SU-DHL-6 (cell line): Measurements from ENCODE around the gene DHX58.
A peak's percentile ranks its signal among the peaks of the same experiment; 100 is the strongest.

ENCODE experiments used
- H2AFZ ChIP-seq: fragments of 200-600 bp; sonication (generic); 2 replicates; pipeline ENCODE4 v1.6.1; 2014; ENCODE audit warnings: low read depth, mild to moderate bottlenecking, moderate library complexity, mixed read lengths, antibody characterized with exemption, low read length; ENCODE audit not compliant: severe bottlenecking
- H3F3A ChIP-seq: fragments of 200-600 bp; shearing (Covaris generic); 2 replicates; pipeline ENCODE4 v1.6.0; 2016; ENCODE audit warnings: antibody characterized with exemption, mild to moderate bottlenecking; ENCODE audit not compliant: insufficient read depth
- H3K27ac ChIP-seq: fragments of 200-600 bp; sonication (generic); 2 replicates; pipeline ENCODE4 v1.5.1; 2016; ENCODE audit warnings: low read depth, mild to moderate bottlenecking, low read length, moderate library complexity, mixed read lengths
- H3K27me3 ChIP-seq: fragments of 200-600 bp; sonication (generic), shearing (Covaris generic); 2 replicates; pipeline ENCODE4 v1.6.0; 2014; ENCODE audit warnings: mild to moderate bottlenecking, low read length
- H3K36me3 ChIP-seq: fragments of 200-600 bp; sonication (generic); 2 replicates; pipeline ENCODE4 v1.6.1; 2014; ENCODE audit warnings: mild to moderate bottlenecking, low read length, mixed read lengths
- H3K4me2 ChIP-seq: fragments of 300-600, 200-600 bp; shearing (Covaris generic), sonication (generic); 2 replicates; pipeline ENCODE4 v1.6.0; 2014; ENCODE audit warnings: low read length, low read depth, mild to moderate bottlenecking; ENCODE audit not compliant: poor library complexity, severe bottlenecking
- H3K4me3 ChIP-seq: fragments of 200-600 bp; sonication (generic); 2 replicates; pipeline ENCODE4 v1.5.1; 2014; ENCODE audit warnings: antibody characterized with exemption, low read length, mild to moderate bottlenecking, mixed read lengths; ENCODE audit not compliant: insufficient read depth, poor library complexity, severe bottlenecking
- H3K79me2 ChIP-seq: fragments of 200-600 bp; sonication (generic); 2 replicates; pipeline ENCODE4 v1.6.1; 2014; ENCODE audit warnings: mild to moderate bottlenecking, low read length, moderate library complexity; ENCODE audit not compliant: insufficient read depth
- H3K9ac ChIP-seq: fragments of 200-600 bp; sonication (generic); 2 replicates; pipeline ENCODE4 v1.7.0; 2014; ENCODE audit warnings: mild to moderate bottlenecking, low read length
- H3K9me2 ChIP-seq: fragments of 200-600 bp; sonication (generic); replicated peaks from 2 replicates; pipeline ENCODE4 v1.6.1; 2014; ENCODE audit warnings: low read length; ENCODE audit not compliant: insufficient read depth
- H3K9me3 ChIP-seq: fragments of 200-600 bp; sonication (generic); 2 replicates; pipeline ENCODE4 v1.6.1; 2014; ENCODE audit warnings: low read length, mixed read lengths; ENCODE audit not compliant: insufficient read depth
- H4K20me1 ChIP-seq: fragments of 200-600 bp; sonication (generic); 2 replicates; pipeline ENCODE4 v1.6.1; 2014; ENCODE audit warnings: low read depth, mild to moderate bottlenecking, antibody characterized with exemption, low read length, moderate library complexity, mixed read lengths
- EZH2phosphoT487 ChIP-seq: fragments of 200-600 bp; sonication (generic), shearing (Covaris generic); conservative IDR thresholded peaks from 2 replicates; pipeline ENCODE4 v1.6.1; 2018; ENCODE audit warnings: mild to moderate bottlenecking, antibody characterized with exemption, low read length, moderate library complexity, mixed read lengths
- TF ChIP-seq, protein P1 (sequence below): fragments of 200-600 bp; sonication (generic); IDR thresholded peaks from one replicate; pipeline ENCODE4 v1.5.1; 2017; ENCODE audit warnings: antibody characterized with exemption, mild to moderate bottlenecking, low read length, moderate library complexity; ENCODE audit not compliant: insufficient read depth, poor library complexity, severe bottlenecking

Gene DHX58

DNA sequence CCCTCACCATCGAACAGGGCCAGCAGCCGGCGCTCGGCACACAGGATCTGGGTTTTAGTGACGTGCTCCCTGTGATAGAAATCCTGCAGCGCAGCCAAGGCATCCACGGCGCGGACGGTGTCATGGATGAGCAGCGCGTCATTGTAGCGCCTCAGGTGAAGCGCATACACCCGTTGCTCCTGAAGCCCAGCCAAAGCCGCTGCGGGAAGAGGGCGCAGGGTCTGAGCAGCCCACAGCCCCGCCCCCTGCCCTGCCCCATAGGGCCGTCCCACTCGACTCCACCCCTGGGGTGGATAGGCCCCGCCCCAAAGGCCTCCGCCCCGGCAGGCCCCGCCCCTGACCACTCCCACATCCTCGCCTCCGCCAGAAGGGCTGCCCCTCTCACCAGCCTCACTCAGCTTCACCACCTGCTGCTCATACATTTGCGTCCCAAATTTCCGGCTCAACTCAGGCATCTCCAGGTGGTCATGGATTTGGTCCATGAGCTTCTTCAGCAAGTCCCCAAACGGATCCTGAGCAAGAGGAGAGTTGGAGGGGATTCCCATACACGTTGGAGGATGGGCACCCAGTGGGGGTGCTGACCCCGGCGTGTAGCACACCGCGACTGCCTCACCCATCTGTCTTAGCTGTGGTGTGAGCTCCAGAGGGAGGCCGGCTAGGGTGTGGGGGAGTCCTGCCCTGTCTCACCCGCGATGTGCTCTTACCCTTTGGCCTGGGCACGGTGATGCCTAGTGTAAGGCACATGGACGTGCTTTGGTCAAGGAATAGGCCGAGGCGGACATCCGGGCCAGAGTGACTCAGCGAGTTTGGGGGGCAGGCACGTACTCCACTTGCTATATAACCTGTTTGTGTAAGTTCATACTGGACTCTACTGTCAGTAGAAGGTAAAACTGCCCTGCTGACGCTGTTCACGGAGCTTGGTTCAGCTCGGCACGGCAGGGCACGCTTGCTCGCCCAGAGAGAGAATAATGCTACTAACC lies 4.6 kb downstream of the DHX58 start:
- Histone ChIP-seq H3F3A (no peaks in the 10 kb centered on the region), H3K79me2 (no peaks in the 10 kb centered on the region), H3K9ac (no peak overlapping the region), H3K9me3 (no peaks in the 10 kb centered on the region), H3K9me2 (no peaks in the 10 kb centered on the region), H3K4me3 (no peak overlapping the region), H3K27ac (no peak overlapping the region), H2AFZ (no peak overlapping the region), H3K36me3 (no peaks in the 10 kb centered on the region), H4K20me1 (no peaks in the 10 kb centered on the region), H3K4me2 (peak overlapping the region; percentile 39), H3K27me3 (no peaks in the 10 kb centered on the region)
- TF ChIP-seq EZH2phosphoT487 = no peak
- TF ChIP-seq, protein P1, sequence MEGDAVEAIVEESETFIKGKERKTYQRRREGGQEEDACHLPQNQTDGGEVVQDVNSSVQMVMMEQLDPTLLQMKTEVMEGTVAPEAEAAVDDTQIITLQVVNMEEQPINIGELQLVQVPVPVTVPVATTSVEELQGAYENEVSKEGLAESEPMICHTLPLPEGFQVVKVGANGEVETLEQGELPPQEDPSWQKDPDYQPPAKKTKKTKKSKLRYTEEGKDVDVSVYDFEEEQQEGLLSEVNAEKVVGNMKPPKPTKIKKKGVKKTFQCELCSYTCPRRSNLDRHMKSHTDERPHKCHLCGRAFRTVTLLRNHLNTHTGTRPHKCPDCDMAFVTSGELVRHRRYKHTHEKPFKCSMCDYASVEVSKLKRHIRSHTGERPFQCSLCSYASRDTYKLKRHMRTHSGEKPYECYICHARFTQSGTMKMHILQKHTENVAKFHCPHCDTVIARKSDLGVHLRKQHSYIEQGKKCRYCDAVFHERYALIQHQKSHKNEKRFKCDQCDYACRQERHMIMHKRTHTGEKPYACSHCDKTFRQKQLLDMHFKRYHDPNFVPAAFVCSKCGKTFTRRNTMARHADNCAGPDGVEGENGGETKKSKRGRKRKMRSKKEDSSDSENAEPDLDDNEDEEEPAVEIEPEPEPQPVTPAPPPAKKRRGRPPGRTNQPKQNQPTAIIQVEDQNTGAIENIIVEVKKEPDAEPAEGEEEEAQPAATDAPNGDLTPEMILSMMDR = no peak

DNA sequence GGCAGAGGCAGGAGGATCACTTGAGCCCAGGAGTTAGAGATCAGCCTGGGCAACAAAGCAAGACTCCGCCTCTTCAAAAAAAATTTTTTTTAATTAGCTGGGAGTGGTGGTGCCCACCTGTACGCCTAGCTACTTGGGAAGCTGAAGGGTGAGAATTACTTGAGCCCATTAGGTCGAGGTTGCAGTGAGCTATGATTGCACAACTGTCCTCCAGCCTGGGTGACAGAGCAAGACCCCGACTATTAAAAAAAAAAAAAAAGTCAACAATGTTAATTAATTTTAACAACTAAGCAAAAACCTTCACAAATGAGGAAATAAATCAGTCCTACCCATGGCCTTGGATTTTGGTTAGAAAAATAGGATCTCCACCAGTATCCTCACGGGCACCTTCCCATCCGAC lies 5.4 kb downstream of the DHX58 start:
- Histone ChIP-seq H3K27ac (no peak overlapping the region), H3K4me2 (peak overlapping the region; percentile 39), H3K4me3 (no peak overlapping the region), H4K20me1 (no peaks in the 10 kb centered on the region), H3K79me2 (no peaks in the 10 kb centered on the region), H3K9ac (no peak overlapping the region), H3K27me3 (no peaks in the 10 kb centered on the region), H2AFZ (no peak overlapping the region), H3F3A (no peaks in the 10 kb centered on the region), H3K9me3 (no peaks in the 10 kb centered on the region), H3K9me2 (no peaks in the 10 kb centered on the region), H3K36me3 (no peaks in the 10 kb centered on the region)
- TF ChIP-seq, protein P1 = no peak

DNA sequence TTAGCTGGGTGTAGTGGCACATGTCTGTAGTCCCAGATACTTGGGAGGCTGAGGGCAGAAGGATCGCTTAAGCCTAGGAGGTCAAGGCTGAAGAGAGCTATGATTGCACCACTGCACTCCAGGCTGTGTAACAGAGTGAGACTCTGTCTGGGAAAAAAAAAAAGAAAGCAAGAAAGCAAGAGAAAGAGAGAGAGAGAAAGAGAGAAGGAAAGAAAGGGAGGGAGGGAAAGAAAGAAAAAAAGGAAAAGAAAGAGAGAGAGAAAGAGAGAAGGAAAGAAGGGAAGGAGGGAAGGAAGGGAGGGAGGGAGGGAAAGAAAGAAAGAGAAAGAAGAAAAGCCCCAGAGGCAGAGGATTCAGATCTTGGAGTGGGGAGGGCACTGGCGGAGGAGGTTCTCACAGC lies 6.5 kb downstream of the DHX58 start:
- Histone ChIP-seq H3K9ac (no peak overlapping the region), H3F3A (no peaks in the 10 kb centered on the region), H4K20me1 (no peaks in the 10 kb centered on the region), H3K9me3 (no peaks in the 10 kb centered on the region), H3K79me2 (no peaks in the 10 kb centered on the region), H3K27me3 (no peaks in the 10 kb centered on the region), H3K4me3 (no peak overlapping the region), H2AFZ (no peak overlapping the region), H3K27ac (no peak overlapping the region), H3K36me3 (no peaks in the 10 kb centered on the region), H3K4me2 (no peak overlapping the region), H3K9me2 (no peaks in the 10 kb centered on the region)
- no peak for TF ChIP-seq EZH2phosphoT487
- TF ChIP-seq, protein P1 = no peak
